HG03159 (cell line): ENCODE data around the gene BPI.
"Not testable (repeated sequence)": the region's sequence is repeated elsewhere in the genome, so short reads cannot be mapped to it uniquely, and the experiment has no call there.

ENCODE experiments used
- ATAC-seq: cut with Tn5 transposase; IDR thresholded peaks from one replicate; pipeline ENCODE4 v1.9.1; 2021; ENCODE audit warnings: mild to moderate bottlenecking, moderate library complexity; ENCODE audit not compliant: unreplicated experiment

The BPI gene

GRCh38 chr20:38302786-38303185 lies 1.2 kb upstream of the BPI start:
- ATAC-seq, result no peak

- ATAC-seq, result no peak
Measured at GRCh38 chr20:38304845-38305447, 990 bp downstream of the BPI start.

GRCh38 chr20:38305541-38305940 lies 1.6 kb downstream of the BPI start:
- ATAC-seq, result no peak

- no peak for ATAC-seq
Measured at GRCh38 chr20:38306379-38306778, 2.4 kb downstream of the BPI start.

- no peak for ATAC-seq
Measured at GRCh38 chr20:38307371-38308046, 3.6 kb downstream of the BPI start.

GRCh38 chr20:38308047-38308438 lies 4.1 kb downstream of the BPI start:
- ATAC-seq, result no peak

- no peak for ATAC-seq
Measured at GRCh38 chr20:38308447-38308846, 4.5 kb downstream of the BPI start.

GRCh38 chr20:38311091-38311490 lies 7.1 kb downstream of the BPI start:
- no peak for ATAC-seq

- no peak for ATAC-seq
Measured at GRCh38 chr20:38311491-38311890, 7.5 kb downstream of the BPI start.

GRCh38 chr20:38313676-38314075 lies 9.7 kb downstream of the BPI start:
- ATAC-seq, result no peak

- ATAC-seq, result not testable (repeated sequence)
Measured at GRCh38 chr20:38314350-38314749, 10.4 kb downstream of the BPI start.

GRCh38 chr20:38315290-38315966 lies 11.5 kb downstream of the BPI start:
- no peak for ATAC-seq

- ATAC-seq, result no peak
Measured at GRCh38 chr20:38316341-38316740, 12.4 kb downstream of the BPI start.

GRCh38 chr20:38317422-38317821 lies 13.5 kb downstream of the BPI start:
- ATAC-seq, result no peak

GRCh38 chr20:38320221-38320620 lies 16.3 kb downstream of the BPI start:
- ATAC-seq, result no peak

- no peak for ATAC-seq
Measured at GRCh38 chr20:38321959-38322598, 18.1 kb downstream of the BPI start.

GRCh38 chr20:38324159-38324558 lies 20.2 kb downstream of the BPI start:
- ATAC-seq, result no peak

- ATAC-seq, result no peak
Measured at GRCh38 chr20:38325167-38325566, 21.2 kb downstream of the BPI start.

- ATAC-seq, result no peak
Measured at GRCh38 chr20:38325905-38326304, 21.9 kb downstream of the BPI start.

GRCh38 chr20:38326309-38326708 lies 22.4 kb downstream of the BPI start:
- ATAC-seq, result no peak

GRCh38 chr20:38330638-38331037 lies 26.7 kb downstream of the BPI start:
- no peak for ATAC-seq

- no peak for ATAC-seq
Measured at GRCh38 chr20:38331245-38331644, 27.3 kb downstream of the BPI start.
